HG02981 (cell line): ENCODE data around the gene RNASE12.
"Not testable (repeated sequence)": the region's sequence is repeated elsewhere in the genome, so short reads cannot be mapped to it uniquely, and the experiment has no call there.

ENCODE experiments used
- ATAC-seq: cut with Tn5 transposase; IDR thresholded peaks from one replicate; pipeline ENCODE4 v1.9.1; 2021; ENCODE audit warnings: mild to moderate bottlenecking, moderate library complexity; ENCODE audit not compliant: unreplicated experiment

RNASE12 gene

DNA sequence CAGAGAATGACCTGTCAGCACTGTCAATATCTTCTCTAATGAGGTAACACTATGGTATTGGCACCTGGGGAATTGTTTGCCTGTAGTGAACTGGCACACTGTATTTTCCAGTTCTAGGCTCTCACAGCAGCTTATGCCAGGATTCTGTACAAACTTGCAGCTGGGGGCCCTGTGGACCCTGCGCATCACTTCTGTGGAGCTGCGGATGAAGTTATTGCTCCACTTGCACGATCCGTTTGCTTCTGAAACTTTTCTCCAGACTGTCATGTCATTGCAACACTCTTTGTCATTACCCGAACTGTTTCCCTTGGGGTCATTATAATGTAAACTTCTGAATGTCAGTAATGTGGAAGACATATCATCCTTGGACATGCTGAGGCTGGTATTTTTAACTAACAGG is 7.3 kb downstream of the RNASE12 start:
- no peak for ATAC-seq

DNA sequence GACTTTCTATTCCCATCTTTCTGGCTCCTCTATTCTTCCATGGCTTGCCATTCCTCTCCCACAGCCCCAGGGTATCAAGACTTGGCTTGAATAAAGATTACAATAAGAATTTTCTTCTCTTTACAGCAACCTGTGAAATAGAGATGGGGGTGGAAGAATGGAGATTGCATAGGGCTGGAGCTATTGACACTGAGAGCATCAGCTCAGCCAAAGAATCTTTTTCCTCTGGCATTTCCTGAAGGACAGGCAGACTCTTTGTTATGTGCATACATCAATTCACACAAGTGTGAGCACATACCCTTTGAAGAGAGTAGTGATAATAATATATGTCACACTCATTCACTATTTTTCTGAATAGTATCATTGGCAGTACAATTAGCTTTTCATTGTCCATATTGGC is 8.0 kb downstream of the RNASE12 start:
- ATAC-seq, result no peak

DNA sequence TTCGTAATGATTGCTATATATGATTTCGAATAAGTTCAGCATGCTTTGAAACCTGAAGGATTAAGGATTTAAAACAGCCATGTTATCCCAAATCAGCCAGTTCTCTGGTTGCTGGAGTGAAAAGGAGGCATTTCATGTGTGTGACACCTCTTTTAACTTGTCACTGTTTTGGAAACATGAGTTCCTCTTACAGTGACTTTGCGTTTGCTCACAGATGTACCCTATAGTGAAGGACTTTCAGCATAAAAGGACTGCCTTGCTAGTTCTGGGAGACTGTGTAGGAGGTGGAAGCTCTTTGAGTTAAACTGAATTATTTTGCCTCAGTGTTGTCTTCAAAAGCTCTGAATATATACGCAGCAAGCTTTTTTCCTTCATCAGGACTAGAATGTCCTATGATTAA is 10.9 kb downstream of the RNASE12 start:
- no peak for ATAC-seq

GRCh38 chr14:20578784-20579502 is 12.2 kb downstream of the RNASE12 start:
- no peak for ATAC-seq

DNA sequence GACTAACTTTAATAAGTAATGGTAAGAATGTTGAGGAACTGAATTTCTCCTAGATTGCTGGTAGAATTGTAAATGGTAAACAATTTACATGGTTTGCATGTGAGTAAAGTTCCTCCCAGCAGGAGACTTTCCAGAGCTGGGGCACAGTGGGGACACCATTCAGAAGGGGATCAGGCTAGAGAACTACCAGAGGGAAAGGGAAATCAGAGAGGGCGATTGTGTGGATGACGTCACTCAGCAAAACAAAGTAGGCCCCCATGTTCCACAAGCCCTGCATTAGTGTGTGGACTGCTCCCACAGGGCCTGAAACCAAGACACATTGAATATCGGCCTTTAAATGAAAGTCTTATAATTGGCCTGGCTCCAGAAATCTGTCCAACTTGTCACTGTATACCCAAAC is 12.9 kb downstream of the RNASE12 start:
- ATAC-seq, result no peak

DNA sequence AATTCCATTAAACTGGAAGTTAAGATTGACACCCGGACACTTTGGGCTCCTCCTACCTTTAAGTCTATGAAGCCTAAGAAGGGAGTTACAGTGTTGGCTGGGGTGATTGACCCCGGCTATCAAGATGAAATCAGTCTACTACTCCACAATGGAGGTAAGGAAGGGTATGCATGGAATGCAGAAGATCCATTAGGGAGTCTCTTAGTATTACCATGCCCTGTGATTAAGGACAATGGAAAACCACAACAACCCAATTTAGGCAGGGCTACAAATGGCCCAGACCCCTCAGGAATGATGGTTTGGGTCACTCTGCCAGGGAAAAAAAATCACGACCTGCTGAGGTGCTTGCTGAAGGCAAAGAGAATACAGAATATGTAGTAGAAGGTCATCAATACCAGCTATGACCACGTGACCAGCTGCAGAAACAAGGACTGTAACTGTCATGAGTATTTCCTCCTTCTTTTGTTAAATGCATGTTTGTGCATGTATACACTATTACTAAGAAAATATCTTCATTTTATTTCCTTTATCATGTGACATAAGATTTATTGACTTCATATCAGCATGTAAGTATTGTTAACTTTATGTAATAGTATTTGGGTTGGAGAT is 18.7 kb downstream of the RNASE12 start:
- not testable (repeated sequence) for ATAC-seq

DNA sequence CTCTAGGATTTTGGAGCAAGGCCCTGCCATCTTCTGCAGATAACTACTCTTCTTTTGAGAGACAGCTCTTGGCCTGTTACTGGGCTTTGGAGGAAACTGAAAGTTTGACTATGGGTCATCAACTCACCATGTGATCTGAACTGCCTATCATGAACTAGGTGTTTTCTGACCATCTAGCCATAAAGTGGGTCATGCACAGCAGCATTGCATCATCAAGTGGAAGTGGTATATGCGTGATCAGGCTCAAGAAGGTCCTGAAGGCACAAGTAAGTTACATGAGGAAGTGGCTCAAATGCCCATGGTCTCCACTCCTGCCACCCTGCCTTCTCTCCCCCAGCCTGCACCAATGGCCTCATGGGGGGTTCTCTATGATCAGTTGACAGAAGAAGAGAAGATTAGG is 20.5 kb downstream of the RNASE12 start:
- ATAC-seq, result not testable (repeated sequence)

- ATAC-seq, result not testable (repeated sequence)
Observed at GRCh38 chr14:20569865-20570264, 21.3 kb downstream of the RNASE12 start.

DNA sequence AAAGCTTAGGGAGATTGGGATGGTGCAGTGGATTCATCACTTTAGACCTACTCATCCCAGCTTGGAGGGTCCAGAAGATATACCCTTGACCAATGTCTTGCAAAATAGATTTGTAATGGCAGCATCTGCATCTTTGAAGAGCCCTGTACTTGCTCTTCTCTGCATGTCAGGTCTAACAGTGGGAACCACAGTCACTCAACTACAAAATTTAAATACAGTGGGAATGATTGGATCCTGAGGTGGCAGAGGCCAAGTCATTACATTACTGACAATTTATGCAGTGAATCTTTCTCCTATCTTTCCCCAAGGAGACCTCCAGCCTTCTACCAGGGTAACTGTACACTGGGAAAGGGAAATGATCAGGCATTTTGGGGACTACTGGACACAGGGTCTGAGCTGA is 22.1 kb downstream of the RNASE12 start:
- ATAC-seq, result no peak

GRCh38 chr14:20568393-20568792 is 22.8 kb downstream of the RNASE12 start:
- ATAC-seq, result no peak

DNA sequence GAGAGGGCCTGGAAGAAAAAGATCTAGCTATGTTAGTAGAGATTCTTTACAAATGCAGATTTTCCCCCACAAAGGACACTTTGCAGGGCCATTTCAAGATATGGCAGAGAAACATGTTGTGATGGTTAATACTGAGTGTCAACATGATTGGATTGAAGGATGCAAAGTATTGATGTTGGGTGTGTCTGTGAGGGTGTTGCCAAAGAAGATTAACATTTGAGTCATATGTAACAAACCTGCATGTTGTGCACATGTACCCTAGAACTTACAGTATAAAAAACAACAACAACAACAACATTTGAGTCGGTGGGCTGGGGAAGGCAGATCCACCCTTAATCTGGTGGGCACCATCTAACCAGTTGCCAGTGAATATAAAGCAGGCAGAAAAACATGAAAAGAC is 24.0 kb downstream of the RNASE12 start:
- ATAC-seq, result not testable (repeated sequence)

DNA sequence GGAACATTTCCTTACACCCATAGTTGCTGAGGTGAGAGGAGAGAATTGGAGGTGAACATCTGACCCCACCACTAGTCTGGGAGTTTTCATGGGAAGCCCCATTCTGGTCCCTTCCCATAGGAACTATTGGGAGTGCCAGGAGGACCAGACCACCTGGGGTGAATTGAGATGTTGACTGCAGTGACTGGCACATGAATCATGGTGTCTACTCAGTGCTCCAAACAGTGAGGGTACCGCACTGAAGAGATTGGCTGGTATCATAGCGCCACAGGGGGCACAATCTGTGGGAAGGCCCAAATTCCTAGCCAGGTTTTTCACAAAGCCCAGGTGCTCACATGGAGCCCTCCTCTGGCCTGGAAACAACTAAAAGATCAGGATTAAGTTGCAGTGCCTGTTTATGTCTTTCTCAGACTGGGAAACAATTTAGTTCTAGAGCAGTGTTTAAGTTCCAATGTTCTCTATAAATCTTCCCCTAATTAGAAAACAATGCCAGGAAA is 26.6 kb downstream of the RNASE12 start:
- no peak for ATAC-seq

DNA sequence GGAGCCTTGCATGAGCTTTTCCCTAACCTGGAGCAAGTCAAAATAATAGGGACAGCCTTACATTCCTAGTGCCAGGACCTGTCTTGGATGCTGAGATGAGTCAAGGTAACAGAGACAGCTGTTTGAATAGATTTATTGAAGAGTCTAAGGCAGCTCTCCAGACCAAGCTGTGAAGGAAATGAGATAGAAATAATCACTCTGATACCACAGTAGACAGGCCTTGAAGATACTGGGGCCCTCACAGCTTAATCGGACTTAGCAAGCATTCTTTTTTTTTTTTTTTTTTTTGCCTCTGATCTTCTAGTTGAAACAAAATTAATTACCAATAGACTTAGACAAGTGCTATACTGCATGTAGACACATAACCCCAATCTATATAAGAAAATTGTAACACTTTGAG is 27.2 kb downstream of the RNASE12 start:
- no peak for ATAC-seq

GRCh38 chr14:20560961-20561360 is 30.2 kb downstream of the RNASE12 start, which contains the start of gene RNASE9:
Gene RNASE9 (minus strand): TSS chr14:20561047.
- ATAC-seq, result no peak

DNA sequence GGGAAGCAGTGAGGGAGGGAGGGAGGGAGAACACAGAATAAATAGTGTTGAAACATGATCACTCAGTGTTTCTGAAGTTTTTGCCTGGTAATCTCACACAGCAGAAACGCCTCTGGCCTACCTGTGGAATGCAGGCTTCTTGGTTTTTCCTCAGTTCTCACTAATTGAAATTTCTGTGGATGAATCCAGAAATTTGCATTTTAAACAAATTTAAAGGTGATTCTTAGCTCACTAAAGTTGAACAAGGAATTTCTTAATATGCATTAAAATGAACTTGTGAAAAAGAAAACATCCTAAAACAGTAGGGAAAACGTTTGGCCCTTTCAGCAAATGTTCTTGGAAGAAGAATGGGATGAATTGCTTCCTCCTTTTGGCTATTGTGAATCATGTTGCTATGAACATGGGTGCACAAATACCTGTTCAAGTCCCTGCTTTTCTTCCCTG is 31.7 kb downstream of the RNASE12 start:
- no peak for ATAC-seq

GRCh38 chr14:20557212-20557542 is 34.0 kb downstream of the RNASE12 start:
- ATAC-seq, result no peak

DNA sequence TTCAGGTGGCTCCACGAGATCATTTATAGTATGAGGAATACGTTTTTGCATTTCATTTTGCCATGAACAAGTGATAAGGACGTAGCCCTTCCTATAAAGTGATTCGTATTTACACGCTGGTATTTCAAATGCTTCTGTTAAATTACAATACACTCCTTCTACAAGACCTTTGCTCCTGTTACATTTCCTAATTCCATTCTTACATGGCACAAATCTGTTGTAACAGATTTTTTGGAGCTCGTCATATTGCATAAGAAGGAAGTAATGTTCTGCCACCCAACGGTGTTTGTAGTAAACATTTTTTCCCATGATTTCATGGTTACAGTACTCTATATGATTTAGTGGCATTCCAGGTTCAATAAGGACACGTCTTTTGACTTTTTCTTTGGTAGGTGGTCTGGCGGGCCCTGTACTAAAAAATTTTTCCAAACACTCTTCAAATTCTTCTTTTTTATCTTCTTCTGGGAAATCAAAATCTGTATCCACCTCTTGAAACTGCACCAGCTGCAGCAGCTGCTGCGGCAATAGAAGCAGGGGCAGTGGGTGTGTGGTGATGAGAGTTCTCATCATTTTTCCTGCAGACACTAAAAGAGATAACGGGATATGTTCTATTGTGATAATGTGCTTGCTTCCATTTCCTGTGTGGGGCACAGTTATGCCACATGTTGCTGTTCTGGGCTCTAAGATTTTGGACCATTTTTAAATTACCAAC is 34.5 kb downstream of the RNASE12 start:
- no peak for ATAC-seq

GRCh38 chr14:20555845-20556244 is 35.3 kb downstream of the RNASE12 start:
- ATAC-seq, result no peak

DNA sequence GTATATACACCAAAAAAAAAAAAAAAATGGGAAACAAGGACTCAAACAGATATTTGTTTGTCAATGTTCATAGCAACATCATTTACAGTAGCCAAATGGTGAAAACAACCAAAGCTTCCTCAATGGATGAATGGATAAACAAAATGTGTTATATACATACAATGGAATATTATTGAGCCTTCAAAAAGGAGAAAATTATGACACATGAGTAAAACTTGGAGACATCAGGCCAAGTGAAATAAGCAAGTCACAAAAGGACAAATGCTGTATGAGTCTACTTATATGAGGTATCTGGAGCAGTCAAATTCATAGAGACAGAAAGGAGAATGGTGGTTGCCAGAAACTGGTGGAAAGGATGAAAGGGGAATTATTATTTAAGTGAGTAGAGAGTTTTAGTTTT is 38.2 kb downstream of the RNASE12 start:
- no peak for ATAC-seq

DNA sequence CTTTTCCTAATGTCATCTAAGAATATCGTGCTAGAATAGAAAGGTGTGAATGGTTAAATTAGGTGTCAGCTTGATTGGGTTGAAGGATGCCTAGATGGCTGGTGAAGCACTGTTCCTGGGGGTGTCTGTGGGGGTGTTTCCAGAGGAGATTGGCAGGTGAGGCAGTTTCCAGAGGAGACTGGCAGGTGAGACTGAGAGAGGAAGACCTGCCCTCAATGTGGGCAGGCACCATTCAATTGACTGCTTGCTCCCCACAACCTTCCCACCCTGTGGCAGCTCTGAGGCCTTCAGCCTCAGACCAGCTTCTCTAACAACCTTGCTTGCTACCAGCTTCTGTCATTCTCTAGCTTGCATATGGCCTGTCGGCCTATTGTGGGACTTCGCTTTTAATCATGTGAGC is 39.6 kb downstream of the RNASE12 start:
- ATAC-seq, result no peak

- no peak for ATAC-seq
Observed at GRCh38 chr14:20550926-20551325, 40.2 kb downstream of the RNASE12 start.
